KMS-11 (cell line): ENCODE measurements around the gene NAV2.

Source experiments
- H2AFZ ChIP-seq: fragments of 200-600 bp; sonication (generic); 2 replicates; pipeline ENCODE4 v1.6.1; 2016; ENCODE audit warnings: antibody characterized with exemption, mixed run types, low read depth
- H3K27ac ChIP-seq: fragments of 200-600 bp; sonication (generic); 2 replicates; pipeline ENCODE4 v1.6.1; 2016; ENCODE audit warnings: mild to moderate bottlenecking, mixed run types
- H3K27me3 ChIP-seq: fragments of 200-600 bp; sonication (generic); 2 replicates; pipeline ENCODE4 v1.6.1; 2017; ENCODE audit warnings: mild to moderate bottlenecking, low read depth, mixed run types, moderate library complexity; ENCODE audit not compliant: insufficient read depth
- H3K36me3 ChIP-seq: fragments of 200-600 bp; sonication (generic); 2 replicates; pipeline ENCODE4 v1.6.1; 2017; ENCODE audit warnings: mild to moderate bottlenecking, mixed run types; ENCODE audit not compliant: insufficient read depth
- H3K4me1 ChIP-seq: fragments of 200-600 bp; sonication (generic); 2 replicates; pipeline ENCODE4 v1.6.1; 2016; ENCODE audit warnings: mild to moderate bottlenecking, low read depth, mixed run types; ENCODE audit not compliant: poor library complexity, severe bottlenecking
- H3K4me2 ChIP-seq: fragments of 200-600 bp; sonication (generic); 2 replicates; pipeline ENCODE4 v1.7.0; 2016; ENCODE audit warnings: mild to moderate bottlenecking, mixed run types
- H3K4me3 ChIP-seq: fragments of 200-600 bp; sonication (generic); IDR thresholded peaks from 2 replicates; pipeline ENCODE4 v1.6.1; 2017; ENCODE audit warnings: low read depth, low read length, mixed read lengths; ENCODE audit not compliant: insufficient read depth
- H3K79me2 ChIP-seq: fragments of 200-600 bp; sonication (generic); 2 replicates; pipeline ENCODE4 v1.6.1; 2016; ENCODE audit warnings: low read depth, mixed run types; ENCODE audit not compliant: insufficient read depth
- H3K9ac ChIP-seq: fragments of 200-600 bp; sonication (generic); 2 replicates; pipeline ENCODE4 v1.6.1; 2016; ENCODE audit warnings: mild to moderate bottlenecking, mixed run types
- H4K20me1 ChIP-seq: fragments of 200-600 bp; sonication (generic); 2 replicates; pipeline ENCODE4 v1.6.1; 2016; ENCODE audit warnings: mild to moderate bottlenecking, mixed run types; ENCODE audit not compliant: insufficient read depth
- CTCF ChIP-seq: fragments of 200-600 bp; sonication (generic); conservative IDR thresholded peaks from 2 replicates; pipeline ENCODE4 v1.6.1; 2017; ENCODE audit warnings: low read depth, mild to moderate bottlenecking, antibody characterized with exemption, low read length, moderate library complexity, mixed read lengths

Gene NAV2

GRCh38 chr11:19802773-19803293, 90.2 kb downstream of the NAV2 start:
- Histone ChIP-seq H3K27ac (no peak overlapping the region), H2AFZ (no peak overlapping the region), H3K4me2 (no peak overlapping the region), H3K27me3 (no peaks in the 10 kb centered on the region), H3K9ac (no peak overlapping the region), H3K4me1 (no peaks in the 10 kb centered on the region), H4K20me1 (no peaks in the 10 kb centered on the region), H3K36me3 (no peaks in the 10 kb centered on the region), H3K79me2 (no peaks in the 10 kb centered on the region), H3K4me3 (no peak overlapping the region)
- TF ChIP-seq CTCF: no peak

GRCh38 chr11:19803506-19803998, 90.9 kb downstream of the NAV2 start:
- Histone ChIP-seq H3K4me1 (no peaks in the 10 kb centered on the region), H3K4me3 (no peak overlapping the region), H4K20me1 (no peaks in the 10 kb centered on the region), H3K79me2 (no peaks in the 10 kb centered on the region), H2AFZ (no peak overlapping the region), H3K27ac (no peak overlapping the region), H3K9ac (no peak overlapping the region), H3K27me3 (no peaks in the 10 kb centered on the region), H3K4me2 (no peak overlapping the region), H3K36me3 (no peaks in the 10 kb centered on the region)
- TF ChIP-seq CTCF: no peak

- Histone ChIP-seq H3K27ac (no peak overlapping the region), H2AFZ (no peak overlapping the region), H3K4me3 (no peak overlapping the region), H3K9ac (no peak overlapping the region), H3K36me3 (no peaks in the 10 kb centered on the region), H4K20me1 (no peaks in the 10 kb centered on the region), H3K79me2 (no peaks in the 10 kb centered on the region), H3K27me3 (no peaks in the 10 kb centered on the region), H3K4me1 (no peaks in the 10 kb centered on the region), H3K4me2 (no peak overlapping the region)
- no peak for TF ChIP-seq CTCF
Observed at GRCh38 chr11:19805376-19805775, 92.7 kb downstream of the NAV2 start.

GRCh38 chr11:19805827-19806226, 93.2 kb downstream of the NAV2 start:
- Histone ChIP-seq H3K9ac (no peak overlapping the region), H3K36me3 (no peaks in the 10 kb centered on the region), H3K27me3 (no peaks in the 10 kb centered on the region), H3K4me1 (no peaks in the 10 kb centered on the region), H3K4me2 (no peak overlapping the region), H2AFZ (no peak overlapping the region), H3K4me3 (no peak overlapping the region), H3K27ac (no peak overlapping the region), H4K20me1 (no peaks in the 10 kb centered on the region), H3K79me2 (no peaks in the 10 kb centered on the region)
- no peak for TF ChIP-seq CTCF
